ENCODE data around the gene ILF3.
A peak's percentile ranks its signal among the peaks of the same experiment; 100 is the strongest.

ILF3 gene

GRCh38 chr19:10690341-10690781 lies 36.2 kb downstream of the ILF3 start:
- no peak overlapping the region for H3K4me3 ChIP-seq (ENCODE audit: low read depth, low read length)
- no peak for TF ChIP-seq CTCF (IDR thresholded peaks at IDR 0.05; ENCODE audit: low read depth, low read length)

- no peak for TF ChIP-seq CTCF (IDR thresholded peaks at IDR 0.05; ENCODE audit: low read depth, low read length)
- no peak overlapping the region for H3K4me3 ChIP-seq (ENCODE audit: low read depth, low read length)
These were observed 37.2 kb downstream of the ILF3 start for GRCh38 chr19:10691178-10691881.

- no peak for TF ChIP-seq CTCF (IDR thresholded peaks at IDR 0.05; ENCODE audit: low read depth, low read length)
- no peak overlapping the region for H3K4me3 ChIP-seq (ENCODE audit: low read depth, low read length)
These were observed 37.7 kb downstream of the ILF3 start for GRCh38 chr19:10691883-10692282.

GRCh38 chr19:10692673-10693264 lies 38.6 kb downstream of the ILF3 start:
- H3K4me3 ChIP-seq (ENCODE audit: low read depth, low read length) = no peak overlapping the region
- TF ChIP-seq CTCF (IDR thresholded peaks at IDR 0.05; ENCODE audit: low read depth, low read length) = no peak

GRCh38 chr19:10694706-10695307 lies 40.7 kb downstream of the ILF3 start:
- no peak overlapping the region for H3K4me3 ChIP-seq (ENCODE audit: low read depth, low read length)
- TF ChIP-seq CTCF (IDR thresholded peaks at IDR 0.05; ENCODE audit: low read depth, low read length) = no peak

- peak overlapping the region; percentile 29; the same call in 1 of the 2 replicates for H3K4me3 ChIP-seq (ENCODE audit: low read depth, low read length)
- TF ChIP-seq CTCF (IDR thresholded peaks at IDR 0.05; ENCODE audit: low read depth, low read length) = no peak
These were observed 41.6 kb downstream of the ILF3 start for GRCh38 chr19:10695401-10696398.

Data from WI38 (cell line).